ENCODE results near the gene MOB2. TPM values are rescaled to one million over a fixed set of nuclear protein-coding genes. Genes with fewer than 3 reads are reported as not detected.

MOB2 gene
- total and polyA plus RNA-seq, 2 donors (not counting 1 experiment from before 2014, with no cell fraction given), result 13.1 to 30.1 TPM

- Histone ChIP-seq H3K4me1 (ENCODE audit: control insufficient read depth, extremely low read depth, insufficient read depth, low read length) (no peaks in the 10 kb centered on the region), H4K20me1 (ENCODE audit: control insufficient read depth, extremely low read depth, insufficient read depth, low read length) (no peaks in the 10 kb centered on the region), H3K27ac (ENCODE audit: insufficient read depth, low read length) (no peak overlapping the region), H3K9me3 (ENCODE audit: control insufficient read depth, insufficient read depth, low read depth, low read length) (no peaks in the 10 kb centered on the region), H3K36me3 (ENCODE audit: control insufficient read depth, insufficient read depth, low read length) (no peaks in the 10 kb centered on the region), H3K4me3 (replicated peaks in 1 of 4; ENCODE audit: control extremely low read depth in 1 of 4, insufficient read depth in 1 of 4, low read depth in 3 of 4, low read length in 4 of 4) (no peak overlapping the region), H3K27me3 (ENCODE audit: control insufficient read depth, insufficient read depth, low read length) (no peaks in the 10 kb centered on the region), H3K4me2 (ENCODE audit: extremely low read depth, insufficient read depth, low read length) (no peak overlapping the region), H3K9ac (ENCODE audit: insufficient read depth, low read length) (no peak overlapping the region), H2AFZ (ENCODE audit: low read length) (no peak overlapping the region), H3K79me2 (ENCODE audit: control insufficient read depth, insufficient read depth, low read length) (no peaks in the 10 kb centered on the region)
- no peak for TF ChIP-seq CTCF (conservative IDR thresholded peaks at IDR 0.05 in 1 of 2, IDR thresholded peaks at IDR 0.05 in 1 of 2; ENCODE audit: low read depth in 1 of 2, low read length in 2 of 2)
- no peak for TF ChIP-seq EZH2 (IDR thresholded peaks at IDR 0.05; ENCODE audit: low read length, missing control alignments)
- DNase-seq (ENCODE audit: low read depth in 2 of 2), result no peak
Observed at GRCh38 chr11:1461826-1462697, 24.5 kb downstream of the MOB2 start.

- Histone ChIP-seq H3K9ac (ENCODE audit: insufficient read depth, low read length) (no peak overlapping the region), H3K79me2 (ENCODE audit: control insufficient read depth, insufficient read depth, low read length) (no peaks in the 10 kb centered on the region), H3K4me2 (ENCODE audit: extremely low read depth, insufficient read depth, low read length) (peak overlapping the region; percentile 25), H3K27ac (ENCODE audit: insufficient read depth, low read length) (no peak overlapping the region), H3K4me1 (ENCODE audit: control insufficient read depth, extremely low read depth, insufficient read depth, low read length) (no peaks in the 10 kb centered on the region), H3K9me3 (ENCODE audit: control insufficient read depth, insufficient read depth, low read depth, low read length) (no peaks in the 10 kb centered on the region), H3K27me3 (ENCODE audit: control insufficient read depth, insufficient read depth, low read length) (no peaks in the 10 kb centered on the region), H2AFZ (ENCODE audit: low read length) (no peak overlapping the region), H3K36me3 (ENCODE audit: control insufficient read depth, insufficient read depth, low read length) (no peaks in the 10 kb centered on the region), H4K20me1 (ENCODE audit: control insufficient read depth, extremely low read depth, insufficient read depth, low read length) (no peaks in the 10 kb centered on the region), H3K4me3 (replicated peaks in 1 of 4; ENCODE audit: control extremely low read depth in 1 of 4, insufficient read depth in 1 of 4, low read depth in 3 of 4, low read length in 4 of 4) (peak overlapping the region in 1 of 4 experiments; percentile 14)
- TF ChIP-seq EZH2 (IDR thresholded peaks at IDR 0.05; ENCODE audit: low read length, missing control alignments), result peak; percentile 42
- TF ChIP-seq CTCF (conservative IDR thresholded peaks at IDR 0.05 in 1 of 2, IDR thresholded peaks at IDR 0.05 in 1 of 2; ENCODE audit: low read depth in 1 of 2, low read length in 2 of 2), result no peak
- peak in 1 of 2 donors; percentile 25 for DNase-seq (ENCODE audit: low read depth in 2 of 2)
Observed at GRCh38 chr11:1460986-1461825, 25.4 kb downstream of the MOB2 start.

- H3K27me3 ChIP-seq (ENCODE audit: control insufficient read depth, insufficient read depth, low read length), result no peaks in the 10 kb centered on the region
- H2AFZ ChIP-seq (ENCODE audit: low read length), result no peak overlapping the region
- no peaks in the 10 kb centered on the region for H3K4me1 ChIP-seq (ENCODE audit: control insufficient read depth, extremely low read depth, insufficient read depth, low read length)
- no peak overlapping the region for H3K9ac ChIP-seq (ENCODE audit: insufficient read depth, low read length)
- no peaks in the 10 kb centered on the region for H3K9me3 ChIP-seq (ENCODE audit: control insufficient read depth, insufficient read depth, low read depth, low read length)
- no peak overlapping the region for H3K27ac ChIP-seq (ENCODE audit: insufficient read depth, low read length)
- peak in 1 of 2 donors; percentile 86 for DNase-seq (ENCODE audit: low read depth in 2 of 2)
- no peaks in the 10 kb centered on the region for H3K36me3 ChIP-seq (ENCODE audit: control insufficient read depth, insufficient read depth, low read length)
- H4K20me1 ChIP-seq (ENCODE audit: control insufficient read depth, extremely low read depth, insufficient read depth, low read length), result no peaks in the 10 kb centered on the region
- H3K4me3 ChIP-seq (replicated peaks in 1 of 4; ENCODE audit: control extremely low read depth in 1 of 4, insufficient read depth in 1 of 4, low read depth in 3 of 4, low read length in 4 of 4), result peak overlapping the region in 1 of 4 experiments; percentile 14
- TF ChIP-seq CTCF (conservative IDR thresholded peaks at IDR 0.05 in 1 of 2, IDR thresholded peaks at IDR 0.05 in 1 of 2; ENCODE audit: low read depth in 1 of 2, low read length in 2 of 2) (no peak), EZH2 (IDR thresholded peaks at IDR 0.05; ENCODE audit: low read length, missing control alignments) (no peak)
- H3K4me2 ChIP-seq (ENCODE audit: extremely low read depth, insufficient read depth, low read length), result peak overlapping the region; percentile 35
- H3K79me2 ChIP-seq (ENCODE audit: control insufficient read depth, insufficient read depth, low read length), result no peaks in the 10 kb centered on the region
Observed at GRCh38 chr11:1460396-1460985, 26.1 kb downstream of the MOB2 start.
